ENCODE measurements around the gene POR. TPM values are rescaled to one million over a fixed set of nuclear protein-coding genes. Genes with fewer than 3 reads are reported as not detected.

The POR gene
- total RNA-seq, 3 donors from 2014 or later, result 40.8 to 63.6 (median 57.7) TPM

DNA sequence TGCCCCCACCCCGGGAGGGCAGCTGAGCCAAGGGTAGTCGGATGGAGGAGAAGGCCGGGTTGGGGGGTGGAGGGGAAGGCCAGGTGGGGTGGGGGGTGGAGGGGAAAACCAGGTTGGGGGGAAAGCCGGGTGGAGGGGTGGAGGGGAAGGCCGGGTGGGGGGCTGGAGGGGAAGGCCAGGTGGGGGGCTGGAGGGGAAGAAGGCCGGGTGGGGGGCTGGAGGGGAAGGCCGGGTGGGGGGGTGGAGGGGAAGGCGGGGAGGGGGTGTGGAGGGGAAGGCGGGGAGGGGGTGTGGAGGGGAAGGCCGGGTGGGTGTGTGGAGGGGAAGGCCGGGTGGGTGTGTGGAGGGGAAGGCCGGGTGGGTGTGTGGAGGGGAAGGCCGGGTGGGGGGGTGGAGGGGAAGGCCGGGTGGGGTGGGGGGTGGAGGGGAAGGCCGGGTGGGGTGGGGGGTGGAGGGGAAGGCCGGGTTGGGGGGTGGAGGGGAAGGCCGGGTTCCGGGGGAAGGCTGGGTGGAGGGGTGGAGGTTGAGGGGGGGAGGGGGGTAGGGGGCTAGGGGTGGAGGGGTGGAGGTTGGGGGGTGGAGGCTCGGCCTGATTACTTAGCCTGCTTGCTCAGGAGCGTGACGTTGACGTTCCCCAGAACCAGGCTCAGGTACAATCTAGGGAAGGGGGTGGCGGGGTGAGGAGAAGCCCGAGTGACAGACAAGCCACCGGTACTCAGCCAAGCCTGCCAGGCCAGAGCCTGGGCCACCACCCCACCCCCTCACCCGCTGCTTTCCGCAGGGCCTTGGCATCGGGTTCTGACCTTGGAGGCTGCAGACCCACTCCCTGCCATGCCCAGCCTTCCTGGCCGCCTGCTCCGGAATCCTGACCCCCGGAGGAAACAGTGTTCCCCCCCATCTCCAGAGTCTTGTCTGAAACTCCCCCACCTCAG lies 73.9 kb downstream of the POR start:
- Mint-ChIP-seq H3K27me3 (ENCODE audit: low read depth) (no peaks in the 10 kb centered on the region), H3K36me3 (ENCODE audit: insufficient read depth) (peaks cover 3% of the 10 kb centered on the region), H3K4me3 (no peak overlapping the region), H3K9me3 (no peaks in the 10 kb centered on the region), H3K4me1 (ENCODE audit: low read depth) (peaks cover 14% of the 10 kb centered on the region)
- no peak for DNase-seq
- no peak for ATAC-seq

DNA sequence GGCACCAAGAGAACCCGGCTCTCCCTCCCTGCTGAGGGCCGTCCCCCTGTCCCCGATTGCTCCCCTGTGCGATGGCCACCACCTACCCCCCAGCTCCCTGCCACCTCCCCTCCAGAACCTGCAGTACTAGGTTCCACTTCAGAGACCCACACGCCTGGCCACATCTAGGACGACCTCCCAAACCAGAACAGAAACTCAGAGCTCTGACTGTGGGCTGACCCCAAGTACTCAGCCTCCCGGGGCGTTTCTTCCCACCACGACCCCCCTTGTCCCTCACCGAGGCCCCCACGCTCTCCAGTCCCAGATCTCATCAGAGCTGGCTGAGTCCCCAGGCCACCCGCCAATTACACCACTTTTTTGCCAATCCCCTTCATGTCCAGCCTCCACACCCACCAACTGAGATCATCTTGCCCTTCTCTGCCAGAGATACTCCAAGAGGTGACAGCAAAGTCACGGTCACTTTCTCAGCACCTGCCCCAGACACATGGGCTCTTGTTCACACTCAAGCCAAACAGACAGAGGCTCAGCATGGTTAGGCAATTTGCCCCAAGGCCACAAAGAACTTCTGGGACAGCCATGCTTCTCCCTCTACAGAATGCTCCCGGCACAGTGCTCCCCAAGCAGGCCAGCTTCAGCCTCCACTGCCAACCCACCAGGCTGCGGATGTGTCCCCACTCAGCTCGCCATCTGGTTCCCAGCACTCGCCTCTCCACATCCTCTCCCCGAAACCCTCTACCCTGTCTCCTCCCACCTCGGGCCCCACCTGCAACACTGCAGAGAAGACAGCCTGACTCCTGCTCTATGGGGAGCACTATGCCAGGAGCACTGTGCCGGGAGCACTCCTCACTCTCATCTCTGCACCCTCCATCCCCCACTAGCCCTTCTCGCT lies 74.8 kb downstream of the POR start:
- peak overlapping the region; percentile 11 for H3K4me3 Mint-ChIP-seq
- peaks cover 3% of the 10 kb centered on the region for H3K36me3 Mint-ChIP-seq (ENCODE audit: insufficient read depth)
- no peak for DNase-seq
- no peak for ATAC-seq
- H3K4me1 Mint-ChIP-seq (ENCODE audit: low read depth), result peaks cover 14% of the 10 kb centered on the region
- H3K9me3 Mint-ChIP-seq, result no peaks in the 10 kb centered on the region
- no peaks in the 10 kb centered on the region for H3K27me3 Mint-ChIP-seq (ENCODE audit: low read depth)

DNA sequence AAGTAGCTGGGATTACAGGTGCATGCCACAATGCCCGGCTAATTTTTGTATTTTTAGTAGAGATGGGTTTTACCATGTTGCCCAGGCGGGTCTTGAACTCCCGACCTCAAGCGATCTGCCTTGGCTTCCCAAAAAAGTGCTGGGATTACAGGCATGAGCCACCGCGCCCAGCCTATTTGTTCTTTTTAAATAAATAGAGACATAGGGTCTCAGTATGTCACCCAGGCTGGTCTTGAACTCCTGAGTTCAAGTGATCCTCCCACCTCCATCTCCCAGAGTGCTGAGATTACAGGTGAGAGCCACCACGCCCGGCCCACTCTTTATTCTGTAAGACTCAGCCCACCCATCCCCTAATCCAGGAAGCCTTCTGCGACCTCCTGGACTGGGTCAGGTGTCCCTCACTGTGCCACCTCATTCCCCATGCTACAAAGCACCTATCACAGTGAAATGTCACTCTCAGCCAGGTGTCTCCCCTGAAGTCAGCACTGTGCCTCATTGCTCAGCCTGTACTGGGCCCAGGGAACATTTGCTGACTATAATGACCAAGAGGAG lies 76.7 kb downstream of the POR start:
- Mint-ChIP-seq H3K36me3 (ENCODE audit: insufficient read depth) (peaks cover 5% of the 10 kb centered on the region), H3K4me1 (ENCODE audit: low read depth) (peaks cover 18% of the 10 kb centered on the region), H3K9me3 (no peaks in the 10 kb centered on the region), H3K4me3 (no peak overlapping the region), H3K27me3 (ENCODE audit: low read depth) (no peaks in the 10 kb centered on the region)
- no peak for DNase-seq
- ATAC-seq, result no peak

DNA sequence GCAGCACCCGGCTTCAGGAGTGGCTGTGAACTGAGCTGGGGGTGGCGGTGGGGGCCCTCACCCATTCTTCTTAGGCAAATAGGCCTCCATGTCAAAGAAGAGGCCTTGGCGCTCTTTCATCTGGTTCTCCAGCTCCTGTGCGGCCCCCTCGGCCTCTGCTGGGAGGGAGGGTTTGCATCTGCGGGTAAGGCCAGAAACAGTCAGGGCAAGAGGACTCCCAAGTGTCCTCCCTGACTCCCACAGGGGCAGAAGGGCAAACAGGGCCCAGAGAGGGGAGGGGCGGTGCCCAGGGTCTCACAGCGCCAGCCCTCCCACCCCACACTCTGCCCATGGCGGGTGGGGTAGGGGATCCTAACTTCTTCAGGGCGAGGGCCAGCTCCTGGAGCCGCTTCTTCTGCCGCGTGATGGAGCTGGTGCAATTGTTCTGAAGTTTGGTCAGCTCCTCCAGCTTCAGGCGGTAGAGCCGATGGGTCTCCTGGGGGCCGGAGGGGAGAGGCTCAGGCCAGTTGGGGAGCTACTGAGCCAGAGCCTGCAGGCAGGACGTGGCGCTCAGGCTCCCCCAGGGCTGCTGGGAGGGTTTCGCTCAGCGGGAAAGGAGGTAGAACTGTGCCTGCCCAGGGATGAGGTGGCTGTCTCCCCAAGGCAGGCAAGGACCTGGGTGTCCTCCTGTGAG lies 77.3 kb downstream of the POR start:
- H3K36me3 Mint-ChIP-seq (ENCODE audit: insufficient read depth), result peaks cover 7% of the 10 kb centered on the region
- H3K4me1 Mint-ChIP-seq (ENCODE audit: low read depth), result peaks cover 23% of the 10 kb centered on the region
- ATAC-seq (no peak), DNase-seq (no peak)
- no peak overlapping the region for H3K4me3 Mint-ChIP-seq
- H3K9me3 Mint-ChIP-seq, result no peaks in the 10 kb centered on the region
- H3K27me3 Mint-ChIP-seq (ENCODE audit: low read depth), result no peaks in the 10 kb centered on the region

DNA sequence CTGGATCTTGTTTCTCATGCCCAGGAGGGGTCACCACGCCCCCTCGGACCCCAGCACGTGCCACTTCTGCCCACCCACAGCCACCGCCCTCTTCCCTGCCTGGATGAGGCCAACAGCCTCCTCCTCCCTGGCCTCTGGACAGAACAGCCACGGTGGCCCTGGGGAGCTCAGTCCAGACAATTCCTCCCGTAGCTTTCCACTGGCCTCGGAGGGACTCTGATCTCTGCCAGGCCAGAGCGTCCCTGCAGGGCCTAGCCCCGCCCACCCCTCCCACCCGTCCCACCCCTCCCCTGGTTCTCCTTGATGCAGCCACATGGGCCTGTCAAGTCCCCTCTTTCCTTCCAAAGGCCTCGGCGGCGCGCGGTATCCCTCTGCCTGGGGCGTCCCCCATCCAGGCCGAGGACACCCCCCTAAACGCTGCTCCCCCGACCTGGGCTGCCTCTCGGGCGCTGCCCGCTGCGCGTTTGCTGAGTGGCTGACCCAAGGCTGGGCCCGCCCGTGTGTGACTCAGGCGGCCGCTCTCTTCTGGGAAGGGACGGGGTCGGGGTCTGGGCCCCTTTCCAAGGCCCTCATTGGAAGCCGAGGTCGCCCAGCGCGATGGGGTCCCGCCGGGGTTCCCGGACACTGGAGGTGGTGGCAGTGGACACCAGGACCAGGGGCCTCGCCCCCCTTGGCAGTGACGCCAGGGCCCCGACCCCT lies 78.9 kb downstream of the POR start:
- H3K36me3 Mint-ChIP-seq (ENCODE audit: insufficient read depth), result peaks cover 5% of the 10 kb centered on the region
- no peaks in the 10 kb centered on the region for H3K9me3 Mint-ChIP-seq
- ATAC-seq (peak; percentile 32 to 34), DNase-seq (no peak)
- peak overlapping the region; percentile 77 for H3K4me3 Mint-ChIP-seq
- no peaks in the 10 kb centered on the region for H3K27me3 Mint-ChIP-seq (ENCODE audit: low read depth)
- peaks cover 30% of the 10 kb centered on the region for H3K4me1 Mint-ChIP-seq (ENCODE audit: low read depth)

DNA sequence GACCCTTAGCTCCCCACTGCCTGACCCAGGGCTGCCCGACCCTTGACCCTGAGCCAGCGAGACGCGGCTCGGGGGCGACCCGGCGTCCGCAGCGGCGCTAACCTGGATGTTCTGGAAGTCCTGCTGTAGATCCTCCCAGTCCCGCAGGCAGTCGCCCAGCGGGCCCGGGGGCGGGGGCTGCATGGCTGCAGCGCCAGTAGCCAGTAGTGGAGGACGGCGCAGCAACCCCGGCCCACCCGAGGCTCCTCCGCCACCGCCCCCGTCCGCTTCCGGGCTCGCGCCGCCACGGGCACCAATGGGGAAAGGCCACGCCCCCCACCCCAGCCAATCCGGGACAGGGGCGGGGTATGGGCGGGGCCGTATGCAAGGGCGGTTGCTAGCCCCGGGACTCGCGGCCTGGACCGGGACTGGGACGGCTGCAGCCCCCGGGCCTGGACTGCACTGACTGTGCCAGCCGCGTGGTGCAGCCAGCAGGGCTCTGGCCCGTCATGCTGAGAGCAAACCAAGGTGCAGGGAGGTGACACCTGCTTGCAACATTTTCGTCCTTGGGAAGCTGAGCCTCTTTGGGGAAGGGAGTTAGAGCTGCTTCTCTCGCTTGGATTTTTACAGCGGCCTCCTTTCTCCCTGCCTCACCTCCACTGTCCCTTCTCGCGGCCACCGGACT lies 79.6 kb downstream of the POR start, which contains the start of gene TMEM120A:
Gene TMEM120A, minus strand, starts transcription at position 208 of the 664 bp plus-strand sequence. Its CDS starts 25 bp downstream, at position 183.
- H3K27me3 Mint-ChIP-seq (ENCODE audit: low read depth), result no peaks in the 10 kb centered on the region
- H3K4me1 Mint-ChIP-seq (ENCODE audit: low read depth), result peaks cover 29% of the 10 kb centered on the region
- H3K9me3 Mint-ChIP-seq, result no peaks in the 10 kb centered on the region
- peak within 1 kb of the TSS; percentile 77 for H3K4me3 Mint-ChIP-seq
- H3K36me3 Mint-ChIP-seq (ENCODE audit: insufficient read depth), result peaks cover 5% of the 10 kb centered on the region
- DNase-seq (peak; percentile 92), ATAC-seq (peak; percentile 98 to 99)

DNA sequence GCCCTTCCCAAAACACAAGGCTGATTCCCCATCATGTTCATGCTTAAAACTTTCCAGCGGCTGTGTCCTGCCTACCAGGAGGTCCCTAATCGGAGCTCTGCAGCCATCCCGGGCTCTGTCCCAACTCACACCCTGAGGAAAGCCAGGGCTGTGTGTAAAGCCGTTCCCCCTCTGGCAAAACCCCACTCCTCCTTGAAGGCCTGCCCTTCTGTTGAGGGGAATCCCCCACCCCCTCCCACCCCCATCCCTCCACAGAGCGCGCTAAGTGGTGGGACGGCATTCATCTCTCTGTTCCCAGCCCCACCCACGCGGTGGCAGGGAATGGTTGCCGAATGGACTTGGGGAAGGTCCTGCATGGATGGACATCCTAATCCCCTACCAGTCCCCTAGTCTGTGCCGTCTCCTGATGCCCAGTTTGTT lies 80.1 kb downstream of the POR start:
- Mint-ChIP-seq H3K4me3 (peak overlapping the region; percentile 77), H3K27me3 (ENCODE audit: low read depth) (no peaks in the 10 kb centered on the region), H3K4me1 (ENCODE audit: low read depth) (peaks cover 24% of the 10 kb centered on the region), H3K36me3 (ENCODE audit: insufficient read depth) (peaks cover 5% of the 10 kb centered on the region), H3K9me3 (no peaks in the 10 kb centered on the region)
- DNase-seq (no peak), ATAC-seq (no peak)

DNA sequence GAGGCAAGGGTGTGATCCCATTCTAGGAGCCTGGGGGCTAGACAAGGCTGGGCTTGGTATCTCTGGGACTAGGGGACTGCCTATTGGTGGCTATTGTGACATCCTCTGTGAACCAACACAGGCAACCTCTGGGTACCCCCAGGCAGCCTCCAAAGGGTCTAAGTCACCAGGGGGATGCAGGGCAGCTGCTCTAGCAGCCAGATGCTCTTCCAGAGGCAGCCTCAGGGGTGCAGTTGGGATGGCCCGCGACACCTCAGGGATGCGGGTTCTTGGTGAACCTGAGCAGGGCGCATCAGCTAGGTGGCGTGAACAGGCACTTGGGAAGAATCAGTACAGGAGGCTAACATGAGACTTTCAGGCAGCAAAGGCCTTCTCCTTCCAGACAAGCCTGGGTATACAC lies 81.0 kb downstream of the POR start:
- no peak for DNase-seq
- H3K27me3 Mint-ChIP-seq (ENCODE audit: low read depth), result no peaks in the 10 kb centered on the region
- peaks cover 21% of the 10 kb centered on the region for H3K4me1 Mint-ChIP-seq (ENCODE audit: low read depth)
- H3K4me3 Mint-ChIP-seq, result peak overlapping the region; percentile 16
- ATAC-seq, result no peak
- peaks cover 5% of the 10 kb centered on the region for H3K36me3 Mint-ChIP-seq (ENCODE audit: insufficient read depth)
- no peaks in the 10 kb centered on the region for H3K9me3 Mint-ChIP-seq

DNA sequence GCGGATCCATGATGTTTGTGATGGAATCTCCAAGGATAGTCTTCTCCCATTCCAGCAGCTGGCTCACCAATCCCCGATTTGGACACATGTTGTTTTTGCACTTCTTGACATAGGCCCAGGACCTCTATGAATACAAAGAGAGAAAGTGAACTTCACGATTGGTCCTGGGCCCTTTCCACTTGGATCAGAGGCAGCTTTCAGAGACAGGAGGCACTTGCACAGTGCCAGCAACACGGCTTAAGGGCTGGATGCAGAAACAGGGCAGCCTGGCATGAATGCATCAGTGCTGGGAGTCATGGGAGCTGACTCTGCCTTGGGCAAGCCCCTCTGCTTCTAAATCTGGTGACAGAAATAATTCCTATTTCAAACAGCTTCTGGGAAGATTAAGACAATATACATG lies 81.5 kb downstream of the POR start:
- H3K4me3 Mint-ChIP-seq, result no peak overlapping the region
- DNase-seq (no peak), ATAC-seq (no peak)
- no peaks in the 10 kb centered on the region for H3K9me3 Mint-ChIP-seq
- H3K27me3 Mint-ChIP-seq (ENCODE audit: low read depth), result no peaks in the 10 kb centered on the region
- H3K4me1 Mint-ChIP-seq (ENCODE audit: low read depth), result peaks cover 21% of the 10 kb centered on the region
- H3K36me3 Mint-ChIP-seq (ENCODE audit: insufficient read depth), result peaks cover 5% of the 10 kb centered on the region

DNA sequence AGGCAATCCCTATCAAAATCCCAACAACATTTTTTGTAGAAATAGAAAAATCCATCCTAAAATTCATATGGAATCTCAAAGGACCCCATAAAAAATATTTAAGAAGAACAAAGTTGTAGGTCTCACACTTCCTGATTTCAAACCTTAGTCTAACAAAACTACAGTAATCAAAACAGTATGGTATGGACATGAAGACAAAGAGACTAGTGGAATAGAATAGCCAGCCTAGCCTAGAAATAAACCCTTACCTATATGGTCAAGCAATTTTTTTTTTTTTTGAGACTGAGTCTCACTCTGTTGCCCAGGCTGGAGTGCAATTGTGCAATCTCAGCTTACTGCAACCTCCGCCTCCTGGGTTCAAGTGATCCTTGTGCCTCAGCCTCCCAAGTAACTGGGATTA lies 83.1 kb downstream of the POR start:
- ATAC-seq, result no peak
- H3K9me3 Mint-ChIP-seq, result no peaks in the 10 kb centered on the region

DNA sequence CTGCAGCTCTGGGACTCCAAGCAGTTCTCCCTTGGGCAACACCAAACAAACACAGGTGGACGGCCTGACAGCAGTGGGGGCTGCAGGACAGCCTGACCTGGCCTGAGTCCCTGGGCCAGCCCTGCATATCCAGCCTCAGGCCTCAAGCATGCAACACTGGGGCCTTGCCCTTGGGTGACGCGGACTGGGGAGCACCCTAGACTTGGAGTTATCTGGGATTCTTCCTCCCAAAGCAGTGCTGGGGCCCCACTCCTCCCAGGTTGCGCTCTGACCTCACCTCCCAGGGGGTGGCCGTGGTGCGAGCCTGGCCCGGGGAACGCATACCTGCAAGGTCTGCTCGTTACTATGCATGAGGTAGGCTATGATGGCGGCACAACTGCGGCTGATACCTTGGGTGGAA lies 85.6 kb downstream of the POR start:
- no peaks in the 10 kb centered on the region for H3K27me3 Mint-ChIP-seq (ENCODE audit: low read depth)

More for the DNA sequence above, 83.1 kb downstream of the POR start:
- no peaks in the 10 kb centered on the region for H3K27me3 Mint-ChIP-seq (ENCODE audit: low read depth)
- DNase-seq, result no peak
- H3K4me1 Mint-ChIP-seq (ENCODE audit: low read depth), result peaks cover 21% of the 10 kb centered on the region
- no peak overlapping the region for H3K4me3 Mint-ChIP-seq
- peaks cover 6% of the 10 kb centered on the region for H3K36me3 Mint-ChIP-seq (ENCODE audit: insufficient read depth)

DNA sequence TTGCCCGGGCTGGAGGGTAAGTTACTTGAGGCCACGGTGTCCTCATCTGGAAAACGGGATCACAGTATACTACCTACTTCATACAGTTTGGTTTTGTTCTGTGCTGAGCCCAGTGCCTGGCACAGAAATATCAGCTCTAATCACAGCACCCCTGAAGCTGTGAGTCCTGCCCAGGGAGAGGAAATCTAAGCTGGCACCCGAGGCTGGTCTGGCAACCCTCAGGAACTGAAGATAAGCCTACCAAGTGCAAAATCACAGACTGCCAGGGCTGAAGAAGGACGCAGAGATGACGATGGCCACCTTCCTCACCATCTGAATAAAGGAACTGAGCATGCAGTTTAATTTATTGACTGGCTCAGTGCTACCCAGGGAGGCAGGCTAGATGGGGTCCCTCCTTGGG lies 87.2 kb downstream of the POR start:
- peaks cover 10% of the 10 kb centered on the region for H3K4me1 Mint-ChIP-seq (ENCODE audit: low read depth)

More for the DNA sequence above, 85.6 kb downstream of the POR start:
- DNase-seq (no peak), ATAC-seq (no peak)
- Mint-ChIP-seq H3K9me3 (no peaks in the 10 kb centered on the region), H3K36me3 (ENCODE audit: insufficient read depth) (peaks cover 15% of the 10 kb centered on the region), H3K4me1 (ENCODE audit: low read depth) (peaks cover 16% of the 10 kb centered on the region), H3K4me3 (no peak overlapping the region)

DNA sequence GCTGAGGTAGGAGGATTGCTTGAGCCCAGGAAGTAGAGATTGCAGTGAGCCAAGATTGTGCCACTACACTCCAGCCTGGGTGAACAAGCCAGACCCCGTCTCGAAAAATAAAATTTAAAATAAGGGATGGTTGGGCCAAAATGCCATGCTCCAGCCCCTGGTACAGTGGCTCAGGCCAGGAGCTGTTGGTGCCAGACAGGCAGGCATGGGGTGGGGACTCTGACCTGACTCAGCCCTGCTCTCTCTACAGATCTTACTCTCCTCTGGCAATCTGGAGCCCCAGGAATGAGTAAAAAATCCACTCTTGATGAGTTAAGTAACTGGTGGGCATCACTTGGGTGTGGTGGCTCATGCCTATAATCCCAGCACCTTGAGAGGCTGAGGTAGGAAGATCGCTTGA lies 87.9 kb downstream of the POR start:
- Mint-ChIP-seq H3K36me3 (ENCODE audit: insufficient read depth) (peaks cover 10% of the 10 kb centered on the region), H3K4me3 (no peak overlapping the region), H3K4me1 (ENCODE audit: low read depth) (peaks cover 4% of the 10 kb centered on the region), H3K27me3 (ENCODE audit: low read depth) (no peaks in the 10 kb centered on the region), H3K9me3 (no peaks in the 10 kb centered on the region)
- no peak for ATAC-seq
- DNase-seq, result no peak

More for the DNA sequence above, 87.2 kb downstream of the POR start:
- no peak for DNase-seq
- Mint-ChIP-seq H3K9me3 (no peaks in the 10 kb centered on the region), H3K4me3 (no peak overlapping the region), H3K27me3 (ENCODE audit: low read depth) (no peaks in the 10 kb centered on the region), H3K36me3 (ENCODE audit: insufficient read depth) (peaks cover 10% of the 10 kb centered on the region)
- ATAC-seq, result no peak
